Lower lobe of right lung (tissue), 2 donors: ENCODE data around the gene SCYGR7. TPM values are rescaled to one million over a fixed set of nuclear protein-coding genes. Genes with fewer than 3 reads are reported as not detected.
"Not testable (repeated sequence)": the region's sequence is repeated elsewhere in the genome, so short reads cannot be mapped to it uniquely, and the experiment has no call there.

Experiments
- ATAC-seq, 2 donors: fragments of 200-7000 bp; cut with Tn5 transposase; one replicate each; pipeline ENCODE4 v1.9.1; 2020 to 2022; ENCODE audit warnings: mild to moderate bottlenecking in 2 of 2, moderate library complexity in 2 of 2
- DNase-seq: peaks from one replicate; pipeline ENCODE4 v3.0.0-alpha.2; 2020
- H3K27ac ChIP-seq: fragments of 200-600 bp; one replicate; pipeline ENCODE4 v1.8.0; 2022
- H3K27me3 ChIP-seq: fragments of 200-600 bp; one replicate; pipeline ENCODE4 v1.8.0; 2022; ENCODE audit warnings: low read depth
- H3K36me3 ChIP-seq: fragments of 200-600 bp; one replicate; pipeline ENCODE4 v1.8.0; 2022; ENCODE audit warnings: mild to moderate bottlenecking
- H3K4me1 ChIP-seq: fragments of 200-600 bp; one replicate; pipeline ENCODE4 v1.8.0; 2022
- H3K4me3 ChIP-seq: fragments of 200-600 bp; one replicate; pipeline ENCODE4 v1.8.0; 2022; ENCODE audit warnings: mild to moderate bottlenecking
- H3K9me3 ChIP-seq: fragments of 200-600 bp; one replicate; pipeline ENCODE4 v1.8.0; 2022
- intact Hi-C: fragments of 100-400 bp; cut with DNase I; formaldehyde crosslinking; loops from one replicate; pipeline ENCODE4 v1.11.0; 2022
- total RNA-seq: library from RNA; stranded (reverse); fragmentation: NEBNext Ultra II Directional; extraction: Animal tissue kit (Norgen Biotek cat#: 25700); gene quantifications from one replicate; pipeline ENCODE4 v1.2.1, GENCODE V29; 2021
- TF ChIP-seq, protein P1 (sequence below): fragments of 200-600 bp; IDR thresholded peaks from one replicate; pipeline ENCODE4 v1.8.0; 2022; ENCODE audit warnings: antibody characterized with exemption, mild to moderate bottlenecking
- donor health status: DM: no; HTN: yes; CAD: no; lungs with severe emphysema.

The SCYGR7 gene
- total RNA-seq, 1 donor from 2014 or later = not detected

GRCh38 chr2:227716501-227716900, 11.6 kb upstream of the SCYGR7 start:
- ATAC-seq (no peak), DNase-seq (no peak)
- intact Hi-C loops = no loop called here
- TF ChIP-seq, protein P1, sequence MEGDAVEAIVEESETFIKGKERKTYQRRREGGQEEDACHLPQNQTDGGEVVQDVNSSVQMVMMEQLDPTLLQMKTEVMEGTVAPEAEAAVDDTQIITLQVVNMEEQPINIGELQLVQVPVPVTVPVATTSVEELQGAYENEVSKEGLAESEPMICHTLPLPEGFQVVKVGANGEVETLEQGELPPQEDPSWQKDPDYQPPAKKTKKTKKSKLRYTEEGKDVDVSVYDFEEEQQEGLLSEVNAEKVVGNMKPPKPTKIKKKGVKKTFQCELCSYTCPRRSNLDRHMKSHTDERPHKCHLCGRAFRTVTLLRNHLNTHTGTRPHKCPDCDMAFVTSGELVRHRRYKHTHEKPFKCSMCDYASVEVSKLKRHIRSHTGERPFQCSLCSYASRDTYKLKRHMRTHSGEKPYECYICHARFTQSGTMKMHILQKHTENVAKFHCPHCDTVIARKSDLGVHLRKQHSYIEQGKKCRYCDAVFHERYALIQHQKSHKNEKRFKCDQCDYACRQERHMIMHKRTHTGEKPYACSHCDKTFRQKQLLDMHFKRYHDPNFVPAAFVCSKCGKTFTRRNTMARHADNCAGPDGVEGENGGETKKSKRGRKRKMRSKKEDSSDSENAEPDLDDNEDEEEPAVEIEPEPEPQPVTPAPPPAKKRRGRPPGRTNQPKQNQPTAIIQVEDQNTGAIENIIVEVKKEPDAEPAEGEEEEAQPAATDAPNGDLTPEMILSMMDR = no peak
- no peaks in the 10 kb centered on the region for H3K9me3 ChIP-seq
- peaks cover 5% of the 10 kb centered on the region for H3K4me1 ChIP-seq
- peak overlapping the region; percentile 64 for H3K4me3 ChIP-seq
- H3K36me3 ChIP-seq = no peaks in the 10 kb centered on the region
- H3K27me3 ChIP-seq = no peaks in the 10 kb centered on the region
- H3K27ac ChIP-seq = no peak overlapping the region

DNA sequence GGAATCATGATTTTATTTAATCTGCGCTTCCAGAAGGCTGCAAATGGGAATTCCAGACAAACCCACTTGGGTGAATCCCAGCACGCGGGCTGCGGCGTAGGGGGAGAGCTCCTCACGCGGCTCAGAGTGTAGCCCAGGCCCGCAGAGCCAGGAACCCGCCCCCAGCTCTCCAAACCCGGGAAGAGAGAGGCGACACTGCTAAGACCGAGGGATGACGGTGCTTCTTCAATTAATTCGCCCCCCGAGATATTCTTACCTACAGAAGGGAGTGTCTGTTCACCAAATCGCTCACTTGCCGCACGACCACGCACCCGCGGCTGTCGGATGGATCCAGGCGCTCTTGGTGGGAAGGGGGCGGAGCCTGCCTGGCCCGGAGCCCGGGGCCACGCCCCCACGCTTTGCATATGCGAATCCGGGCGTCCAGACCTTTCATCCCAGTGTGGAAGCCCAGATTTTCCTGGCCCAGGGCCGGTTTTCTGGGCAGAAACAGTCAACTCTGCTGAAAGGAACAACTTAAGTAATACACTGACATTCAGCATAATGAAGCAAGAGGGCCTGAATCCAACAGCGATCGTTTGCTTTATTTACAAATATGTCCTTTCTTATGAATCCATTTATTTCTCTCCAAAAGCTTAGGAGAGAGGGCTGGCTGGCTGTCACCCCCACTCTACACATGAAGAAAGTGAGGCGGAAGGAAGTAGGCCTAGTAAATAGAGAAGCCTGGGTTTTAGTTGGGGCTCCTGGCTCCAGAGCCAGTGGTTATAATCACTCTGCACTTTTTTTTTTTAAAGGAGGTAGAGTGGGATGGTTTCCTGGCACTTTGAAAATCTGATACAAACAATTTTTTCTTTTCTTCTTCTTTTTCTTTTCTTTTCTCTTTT, 10.2 kb upstream of the SCYGR7 start, which contains the start of gene SLC19A3:
Gene SLC19A3 (minus strand): TSS at position 342 of the 881 bp plus-strand sequence. CDS start 15,710 bp downstream, outside the sequence.
- Histone ChIP-seq H3K36me3 (no peaks in the 10 kb centered on the region), H3K9me3 (no peaks in the 10 kb centered on the region), H3K4me3 (peak within 1 kb of the TSS; percentile 64), H3K27me3 (no peaks in the 10 kb centered on the region), H3K27ac (peak within 1 kb of the TSS; percentile 56), H3K4me1 (peaks cover 5% of the 10 kb centered on the region)
- TF ChIP-seq, protein P1 = no peak
- ATAC-seq (peak; percentile 95 to 96), DNase-seq (peak; percentile 89)
- intact Hi-C loops = no loop called here

DNA sequence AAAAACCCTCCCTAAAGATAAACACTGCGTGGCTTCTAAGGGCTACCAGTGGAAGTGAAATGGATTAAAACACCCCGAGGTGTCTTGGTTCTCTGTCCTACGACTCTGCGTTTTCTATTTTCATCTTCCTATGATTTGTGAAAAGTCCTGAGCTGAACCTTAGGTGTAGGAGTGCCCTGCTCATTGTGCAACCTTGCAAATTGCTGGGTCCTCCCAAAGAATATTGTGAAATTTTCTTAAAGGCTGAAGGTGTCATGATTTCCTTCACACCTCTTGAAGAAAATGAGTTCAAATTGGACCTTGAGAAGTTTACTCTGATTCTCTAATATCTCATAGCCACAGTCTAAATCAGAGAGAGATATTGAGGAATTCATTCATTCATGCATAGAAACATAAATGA, 8.5 kb upstream of the SCYGR7 start:
- ATAC-seq (no peak), DNase-seq (no peak)
- H3K4me1 ChIP-seq = peaks cover 5% of the 10 kb centered on the region
- TF ChIP-seq, protein P1 = no peak
- intact Hi-C loops = no loop called here
- H3K27ac ChIP-seq = no peak overlapping the region
- H3K4me3 ChIP-seq = no peak overlapping the region
- no peaks in the 10 kb centered on the region for H3K9me3 ChIP-seq
- H3K27me3 ChIP-seq = no peaks in the 10 kb centered on the region
- no peaks in the 10 kb centered on the region for H3K36me3 ChIP-seq

DNA sequence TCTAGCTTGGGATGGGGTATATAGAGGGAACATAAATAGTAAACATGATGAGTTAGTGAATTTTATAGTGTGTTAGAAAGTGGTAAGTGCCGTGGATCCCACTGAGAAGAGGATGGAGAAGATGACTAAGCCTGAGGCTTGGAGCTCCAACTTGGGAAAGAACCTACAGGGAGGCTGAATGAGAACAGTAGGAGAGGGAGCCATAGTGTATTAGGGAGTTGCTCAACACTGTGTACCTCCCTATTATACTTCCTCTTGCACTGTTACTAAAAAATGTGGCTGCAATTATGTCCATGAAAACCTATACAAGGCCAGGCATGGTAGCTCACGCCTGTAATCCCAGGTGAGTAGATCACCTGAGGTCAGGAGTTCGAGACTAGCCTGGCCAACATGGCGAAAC, 7.5 kb upstream of the SCYGR7 start:
- ATAC-seq = no peak
- Histone ChIP-seq H3K4me3 (no peak overlapping the region), H3K4me1 (peaks cover 5% of the 10 kb centered on the region), H3K9me3 (no peaks in the 10 kb centered on the region), H3K27ac (no peak overlapping the region), H3K27me3 (no peaks in the 10 kb centered on the region), H3K36me3 (no peaks in the 10 kb centered on the region)
- DNase-seq = no peak
- intact Hi-C loops = no loop called here
- TF ChIP-seq, protein P1 = no peak

DNA sequence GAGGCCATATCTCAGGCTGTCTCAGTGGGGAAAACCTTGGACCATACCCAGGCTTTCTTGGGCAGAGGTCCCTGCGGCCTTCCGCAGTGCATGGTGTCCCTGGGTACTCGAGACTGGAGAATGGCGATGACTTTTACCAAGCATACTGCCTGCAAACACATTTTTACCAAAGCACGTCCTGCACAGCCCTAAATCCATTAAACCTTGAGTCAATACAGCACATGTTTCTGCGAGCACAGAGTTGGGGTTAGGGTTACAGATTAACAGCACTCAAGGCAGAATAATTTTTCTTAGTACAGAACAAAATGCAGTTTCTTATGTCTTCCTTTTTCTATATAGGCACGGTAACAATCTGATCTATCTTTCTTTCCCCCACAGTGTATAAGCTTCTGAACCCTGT, 5.3 kb upstream of the SCYGR7 start:
- DNase-seq, H3K9me3 ChIP-seq, H3K27me3 ChIP-seq, H3K36me3 ChIP-seq, H3K4me3 ChIP-seq, H3K4me1 ChIP-seq, ATAC-seq, intact Hi-C loops, H3K27ac ChIP-seq: not testable (repeated sequence)

GRCh38 chr2:227724394-227725039, 3.6 kb upstream of the SCYGR7 start, which contains the start of gene SCYGR6:
Gene SCYGR6 (minus strand): TSS chr2:227724757. CDS start chr2:227724757, 0 bp downstream.
- Histone ChIP-seq H3K4me1 (no peaks in the 10 kb centered on the region), H3K9me3 (no peaks in the 10 kb centered on the region), H3K27ac (no peak within 1 kb of the TSS), H3K36me3 (no peaks in the 10 kb centered on the region), H3K27me3 (no peaks in the 10 kb centered on the region), H3K4me3 (no peak within 1 kb of the TSS)
- no peak for DNase-seq
- peak; percentile 37 to 46 for ATAC-seq
- TF ChIP-seq, protein P1 = no peak
- intact Hi-C loops = no loop called here
